Muscle layer of duodenum (tissue), 2 donors: ENCODE results near the gene COX15.
"Not testable (repeated sequence)": the region's sequence is repeated elsewhere in the genome, so short reads cannot be mapped to it uniquely, and the experiment has no call there.

Experiments
- H3K27ac ChIP-seq: one replicate; pipeline ENCODE4 v1.7.0; 2013; ENCODE audit warnings: mild to moderate bottlenecking, low read length
- H3K27me3 ChIP-seq: one replicate; pipeline ENCODE4 v1.7.0; 2013; ENCODE audit warnings: low read depth, mild to moderate bottlenecking, control low read depth, low read length
- H3K36me3 ChIP-seq, 2 donors: one replicate each; pipeline ENCODE4 v1.7.0; 2013; ENCODE audit warnings: low read length in 2 of 2, control low read depth in 1 of 2, mild to moderate bottlenecking in 1 of 2; ENCODE audit not compliant: insufficient read depth in 2 of 2, control insufficient read depth in 1 of 2
- H3K4me1 ChIP-seq, 2 donors: one replicate each; pipeline ENCODE4 v1.7.0; 2013; ENCODE audit warnings: low read length in 2 of 2, mild to moderate bottlenecking in 2 of 2, control low read depth in 1 of 2, moderate library complexity in 1 of 2; ENCODE audit not compliant: insufficient read depth in 2 of 2, control insufficient read depth in 1 of 2
- H3K4me3 ChIP-seq, 2 donors: one replicate each; pipeline ENCODE4 v1.7.0; 2013; ENCODE audit warnings: low read length in 2 of 2, low read depth in 1 of 2, mild to moderate bottlenecking in 1 of 2
- H3K9me3 ChIP-seq, 2 donors: one replicate each; pipeline ENCODE4 v1.7.0; 2013; ENCODE audit warnings: low read length in 2 of 2, control low read depth in 1 of 2, mild to moderate bottlenecking in 1 of 2; ENCODE audit not compliant: control insufficient read depth in 1 of 2
- donor health status: healthy.

Gene COX15

GRCh38 chr10:99760321-99760720 is 28.4 kb upstream of the COX15 start:
- H3K4me1 ChIP-seq: no peaks in the 10 kb centered on the region
- no peak overlapping the region for H3K27ac ChIP-seq
- H3K9me3 ChIP-seq: no peaks in the 10 kb centered on the region
- H3K36me3 ChIP-seq: peaks cover 33 to 52% of the 10 kb centered on the region in 2 donors
- no peak overlapping the region for H3K4me3 ChIP-seq
- H3K27me3 ChIP-seq: no peaks in the 10 kb centered on the region

- no peak overlapping the region for H3K4me3 ChIP-seq
- no peaks in the 10 kb centered on the region for H3K4me1 ChIP-seq
- H3K27ac ChIP-seq: no peak overlapping the region
- no peaks in the 10 kb centered on the region for H3K27me3 ChIP-seq
- H3K36me3 ChIP-seq: peaks cover 43 to 69% of the 10 kb centered on the region in 2 donors
- H3K9me3 ChIP-seq: no peaks in the 10 kb centered on the region
Observed at GRCh38 chr10:99758211-99758891, 26.4 kb upstream of the COX15 start.

GRCh38 chr10:99756159-99756558 is 24.2 kb upstream of the COX15 start:
- Histone ChIP-seq H3K27ac (no peak overlapping the region), H3K27me3 (no peaks in the 10 kb centered on the region), H3K9me3 (no peaks in the 10 kb centered on the region), H3K36me3 (peaks cover 43 to 84% of the 10 kb centered on the region in 2 donors), H3K4me1 (no peaks in the 10 kb centered on the region), H3K4me3 (no peak overlapping the region)

GRCh38 chr10:99754670-99755069 is 22.7 kb upstream of the COX15 start:
- no peak overlapping the region for H3K27ac ChIP-seq
- H3K36me3 ChIP-seq: peaks cover 40 to 78% of the 10 kb centered on the region in 2 donors
- no peaks in the 10 kb centered on the region for H3K4me1 ChIP-seq
- no peaks in the 10 kb centered on the region for H3K9me3 ChIP-seq
- H3K4me3 ChIP-seq: no peak overlapping the region
- H3K27me3 ChIP-seq: no peaks in the 10 kb centered on the region

GRCh38 chr10:99750641-99751040 is 18.7 kb upstream of the COX15 start:
- Histone ChIP-seq H3K27ac (no peak overlapping the region), H3K27me3 (no peaks in the 10 kb centered on the region), H3K36me3 (peaks cover 45 to 69% of the 10 kb centered on the region in 2 donors), H3K4me1 (no peaks in the 10 kb centered on the region), H3K9me3 (no peaks in the 10 kb centered on the region), H3K4me3 (no peak overlapping the region)

- Histone ChIP-seq H3K4me3 (no peak overlapping the region), H3K4me1 (no peaks in the 10 kb centered on the region), H3K27ac (no peak overlapping the region), H3K36me3 (peaks cover 43 to 68% of the 10 kb centered on the region in 2 donors), H3K27me3 (no peaks in the 10 kb centered on the region), H3K9me3 (no peaks in the 10 kb centered on the region)
Observed at GRCh38 chr10:99748823-99749451, 17.0 kb upstream of the COX15 start.

GRCh38 chr10:99746166-99746565 is 14.2 kb upstream of the COX15 start:
- not testable (repeated sequence) for H3K27ac ChIP-seq, H3K27me3 ChIP-seq, H3K9me3 ChIP-seq, H3K4me1 ChIP-seq, H3K4me3 ChIP-seq
- peaks cover 61 to 75% of the 10 kb centered on the region in 2 donors for H3K36me3 ChIP-seq

GRCh38 chr10:99743841-99744240 is 11.9 kb upstream of the COX15 start:
- Histone ChIP-seq H3K36me3 (peaks cover 70 to 89% of the 10 kb centered on the region in 2 donors), H3K4me3 (no peak overlapping the region), H3K9me3 (peaks cover 9 to 16% of the 10 kb centered on the region in 2 donors), H3K27me3 (no peaks in the 10 kb centered on the region), H3K27ac (no peak overlapping the region), H3K4me1 (peaks cover 0 to 4% of the 10 kb centered on the region in 2 donors)

- no peaks in the 10 kb centered on the region for H3K27me3 ChIP-seq
- H3K36me3 ChIP-seq: peaks cover 60 to 79% of the 10 kb centered on the region in 2 donors
- peaks cover 0 to 4% of the 10 kb centered on the region in 2 donors for H3K4me1 ChIP-seq
- H3K9me3 ChIP-seq: peaks cover 9 to 16% of the 10 kb centered on the region in 2 donors
- H3K4me3 ChIP-seq: no peak overlapping the region
- no peak overlapping the region for H3K27ac ChIP-seq
Observed at GRCh38 chr10:99742701-99743100, 10.8 kb upstream of the COX15 start.

GRCh38 chr10:99742254-99742653 is 10.3 kb upstream of the COX15 start:
- Histone ChIP-seq H3K4me1 (peaks cover 0 to 4% of the 10 kb centered on the region in 2 donors), H3K9me3 (peaks cover 9 to 16% of the 10 kb centered on the region in 2 donors), H3K36me3 (peaks cover 61 to 78% of the 10 kb centered on the region in 2 donors), H3K27ac (no peak overlapping the region), H3K27me3 (no peaks in the 10 kb centered on the region), H3K4me3 (no peak overlapping the region)

- H3K4me3 ChIP-seq: peak overlapping the region in 1 of 2 donors; percentile 11
- H3K4me1 ChIP-seq: peaks cover 0 to 4% of the 10 kb centered on the region in 2 donors
- peaks cover 9 to 16% of the 10 kb centered on the region in 2 donors for H3K9me3 ChIP-seq
- peaks cover 57 to 82% of the 10 kb centered on the region in 2 donors for H3K36me3 ChIP-seq
- H3K27me3 ChIP-seq: no peaks in the 10 kb centered on the region
- H3K27ac ChIP-seq: no peak overlapping the region
Observed at GRCh38 chr10:99740933-99741559, 9.1 kb upstream of the COX15 start.
